K562 (cell line): Measurements from ENCODE around the gene PRCC. TPM values are rescaled to one million over a fixed set of nuclear protein-coding genes. Genes with fewer than 3 reads are reported as not detected.

Experiments used
- ATAC-seq: fragments of 200-7000 bp; cut with Tn5 transposase; 3 replicates; pipeline ENCODE4 v1.9.1; 2020; ENCODE audit warnings: moderate library complexity
- BruUV-seq: library from RNA; stranded (reverse); fragments of 400-500 nt; replicated peaks from 2 replicates; lab custom pipeline; 2021; lab: Mats Ljungman, UMichigan
- CTCF ChIA-PET: fragments of 300-600 bp; formaldehyde crosslinking; extraction: SDS; loops from one replicate; lab custom pipeline; 2021; ENCODE audit warnings: low intra/inter-chr PET ratio; lab: Yijun Ruan, JAX
- POLR2A ChIA-PET: fragments of 300-600, 350-650 bp; sonication (Branson Sonifier 250); formaldehyde crosslinking; extraction: SDS; loops from one replicate; lab custom pipeline; 2021; ENCODE audit warnings: antibody characterized with exemption, inconsistent platforms; lab: Yijun Ruan, JAX
- DNase-seq, 4 experiments: peaks; one replicate each; pipeline versions ENCODE4 v3.0.0 to v3.0.0-alpha.2; 2011 to 2018; ENCODE audit warnings: low spot score in 3 of 4, mixed read lengths in 3 of 4; ENCODE audit errors: extremely low read depth in 1 of 4
- FAIRE-seq: peaks from 2 replicates; lab custom pipeline; 2011; peaks lifted over from hg19 to GRCh38; lab: Jason Lieb, UNC
- H2AFZ ChIP-seq: 2 replicates; pipeline ENCODE4 v1.6.0; 2011; ENCODE audit warnings: low read depth, low read length, control low read depth, inconsistent platforms
- H3K27ac ChIP-seq: fragments of 200-600 bp; 3 replicates; pipeline ENCODE4 v1.8.0; 2011; ENCODE audit warnings: low read depth, mild to moderate bottlenecking, control low read depth, inconsistent platforms, low read length, moderate library complexity, mixed read lengths; ENCODE audit errors: extremely low read depth
- H3K27me3 ChIP-seq, 2 experiments: fragments of 300-600 bp in 1 of 2; 2 replicates in 1 of 2; 3 replicates in 1 of 2; pipeline versions ENCODE4 v1.6.0 to v1.8.0; 2011; ENCODE audit warnings: inconsistent platforms in 2 of 2, low read length in 2 of 2, mild to moderate bottlenecking in 1 of 2, mixed read lengths in 1 of 2, moderate library complexity in 1 of 2; ENCODE audit not compliant: control insufficient read depth in 2 of 2, insufficient read depth in 2 of 2
- H3K36me3 ChIP-seq: fragments of 300-600 bp; 3 replicates; pipeline ENCODE4 v1.8.0; 2011; ENCODE audit warnings: mild to moderate bottlenecking, low read length, inconsistent platforms; ENCODE audit not compliant: control insufficient read depth, insufficient read depth
- H3K4me1 ChIP-seq, 2 experiments: fragments of 200-600 bp in 1 of 2; replicated peaks in 1 of 2; 2 replicates in 1 of 2; 3 replicates in 1 of 2; pipeline versions ENCODE4 v1.5.1 to v1.8.0; 2011; ENCODE audit warnings: inconsistent platforms in 2 of 2, low read length in 2 of 2, mild to moderate bottlenecking in 1 of 2, mixed read lengths in 1 of 2, moderate library complexity in 1 of 2; ENCODE audit not compliant: control insufficient read depth in 2 of 2, insufficient read depth in 2 of 2
- H3K4me2 ChIP-seq: 2 replicates; pipeline ENCODE4 v1.6.1; 2011; ENCODE audit warnings: low read length, control low read depth, inconsistent platforms, mixed read lengths; ENCODE audit not compliant: insufficient read depth
- H3K4me3 ChIP-seq: fragments of 200-600 bp; sonication (generic), shearing (Covaris generic); 2 replicates; pipeline ENCODE4 v1.5.1; 2016; ENCODE audit warnings: control low read depth, inconsistent platforms
- H3K79me2 ChIP-seq: fragments of 200-600 bp; 3 replicates; pipeline ENCODE4 v1.8.0; 2011; ENCODE audit warnings: low read length, inconsistent platforms; ENCODE audit not compliant: control insufficient read depth, insufficient read depth
- H3K9ac ChIP-seq, 2 experiments: 2 replicates each; pipeline versions ENCODE4 v1.6.0 to v1.6.1; 2011; ENCODE audit warnings: low read depth in 2 of 2, low read length in 2 of 2, control low read depth in 1 of 2, inconsistent platforms in 1 of 2, mild to moderate bottlenecking in 1 of 2, mixed read lengths in 1 of 2; ENCODE audit not compliant: insufficient read depth in 1 of 2
- H3K9me1 ChIP-seq: one replicate; pipeline ENCODE4 v1.6.0; 2011; ENCODE audit warnings: inconsistent platforms, mild to moderate bottlenecking, low read length, moderate library complexity; ENCODE audit not compliant: control insufficient read depth, insufficient read depth
- H3K9me3 ChIP-seq: replicated peaks from 2 replicates; pipeline ENCODE4 v1.5.1; 2011; ENCODE audit warnings: low read depth, low read length, inconsistent platforms; ENCODE audit not compliant: control insufficient read depth, insufficient read depth
- H4K20me1 ChIP-seq: replicated peaks from 2 replicates; pipeline ENCODE4 v1.6.1; 2011; ENCODE audit warnings: low read length, inconsistent platforms, mixed read lengths; ENCODE audit not compliant: control insufficient read depth, insufficient read depth
- POLR2A ChIP-seq: fragments of 450-650 bp; conservative IDR thresholded peaks from 2 replicates; pipeline ENCODE4 v1.6.1; 2016
- POLR2G ChIP-seq: fragments of 200-400 bp; formaldehyde crosslinking; IDR thresholded peaks from 2 replicates; pipeline ENCODE4 v1.6.1; 2017; ENCODE audit warnings: low read depth, mild to moderate bottlenecking, antibody characterized with exemption, low read length, moderate library complexity
- WGBS: fragments of 100-300 bp; shearing (Covaris generic); methylation state at CpG from one replicate; pipeline ENCODE4 v1.1.6; 2016; ENCODE audit warnings: low coverage, mixed read lengths; ENCODE audit not compliant: insufficient coverage; ENCODE audit errors: missing lambda C conversion rate; 5-methylcytosine and 5-hydroxymethylcytosine counted together
- in situ Hi-C: fragments of 300-500 bp; cut with MboI; formaldehyde crosslinking; loops from 4 replicates; pipeline ENCODE4 v1.15.0; 2018; ENCODE audit warnings: inconsistent platforms, mixed read lengths
- intact Hi-C: fragments of 100-400 bp; cut with micrococcal nuclease; formaldehyde crosslinking; loops from 2 replicates; pipeline ENCODE4 v1.14.2; 2022
- polyA plus RNA-seq, 8 experiments: library from polyadenylated mRNA; depleted of rRNA in 4 of 8; stranded (reverse) in 5 of 8; unstranded in 3 of 8; fragments of >200 nt; fragmentation: Nextera tagmentation in 2 of 8; fragmentation: Illumina TruSeq in 1 of 8; extraction: Ambion mirVana in 2 of 8; extraction: Trizol in 1 of 8; gene quantifications; 2 replicates each; pipeline versions ENCODE4 v1.2.1 to v1.2.3, GENCODE V29; 2011 to 2014; ENCODE audit warnings: inconsistent platforms in 1 of 8, missing spikeins in 1 of 8
- total RNA-seq, 7 experiments: library from RNA; depleted of rRNA in 6 of 7; stranded (reverse); fragments of >200 nt in 6 of 7; fragmentation: Illumina TruSeq in 2 of 7; extraction: Trizol in 2 of 7; gene quantifications; 2 replicates each; pipeline versions ENCODE4 v1.2.1 to v1.2.3, GENCODE V29; 2011 to 2021; ENCODE audit warnings: low replicate concordance in 1 of 7
- TF ChIP-seq, protein P1 (sequence below): fragments of 450-650 bp; IDR thresholded peaks from 2 replicates; pipeline ENCODE4 v1.6.1; 2016

Gene PRCC
- total and polyA plus RNA-seq, 9 of the 15 experiments (the other 6 are each of a cell fraction or from before 2014, with no cell fraction given) = 23.9 to 201 (median 41.1) TPM

DNA sequence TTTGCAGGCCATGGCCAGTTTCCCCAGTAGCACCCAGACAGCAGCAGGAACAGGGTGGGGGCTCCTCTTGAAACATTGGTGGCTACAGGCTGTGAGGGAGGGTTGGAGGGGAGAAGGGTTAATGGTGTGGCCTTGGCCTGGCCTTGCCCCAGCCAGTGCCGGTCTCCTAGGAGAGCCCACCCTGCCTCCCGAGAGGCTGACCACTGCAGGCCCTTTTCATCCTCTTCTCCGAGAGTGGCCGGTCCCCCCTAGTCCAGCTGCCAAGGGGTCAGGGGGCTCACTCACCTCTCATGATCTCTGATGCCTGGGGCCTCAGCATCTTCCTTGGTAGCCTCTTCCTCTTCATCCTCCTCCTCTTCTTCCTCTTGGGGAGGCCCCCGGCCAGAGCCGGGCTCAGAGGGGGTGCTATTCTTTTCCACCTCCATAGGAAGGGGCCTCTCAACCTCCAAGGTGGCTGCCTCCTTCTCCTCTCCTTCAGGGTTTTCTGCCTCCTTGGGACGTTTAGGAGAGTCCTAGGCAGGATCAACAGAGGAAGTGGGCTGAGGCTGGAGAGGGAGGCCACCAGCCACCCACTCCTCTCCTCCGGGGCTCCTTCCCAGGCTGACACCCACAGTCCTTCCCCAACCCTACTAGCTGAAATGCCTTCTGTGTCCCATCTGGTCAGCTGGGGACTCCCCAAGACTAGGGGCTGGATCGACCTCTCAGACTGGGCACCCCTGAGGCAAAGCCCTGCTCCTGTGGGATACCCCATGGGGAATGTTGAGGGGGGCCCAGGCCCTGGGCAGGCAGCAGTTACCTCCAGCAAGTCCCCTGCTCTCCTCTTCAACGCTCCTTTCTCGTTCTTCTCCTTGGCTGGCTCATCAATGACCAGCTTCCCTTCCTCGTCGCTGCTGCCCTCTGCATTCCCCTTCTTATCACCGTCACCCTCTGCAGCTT is 23.7 kb upstream of the PRCC start:
- WGBS = 82% methylated on average over 8 of the region's 14 CpGs
- peak overlapping the region; percentile 82; the same call in 2 of the 3 replicates for H3K27ac ChIP-seq
- FAIRE-seq = no peak

More for the DNA sequence above, 23.7 kb upstream of the PRCC start:
- Histone ChIP-seq H3K27me3 (no peaks in the 10 kb centered on the region), H3K4me3 (no peak overlapping the region), H2AFZ (no peak overlapping the region), H3K9me3 (no peaks in the 10 kb centered on the region), H3K9ac (peak overlapping the region in 1 of 2 experiments; percentile 53; a peak in 2 of 4 replicates), H3K4me2 (no peak overlapping the region; the same call in 1 of the 2 replicates), H3K4me1 (peaks cover 44 to 50% of the 10 kb centered on the region in 2 experiments), H3K79me2 (peaks cover 67% of the 10 kb centered on the region), H4K20me1 (peaks cover 26% of the 10 kb centered on the region), H3K36me3 (peaks cover 72% of the 10 kb centered on the region)
- intact Hi-C loops (no loop called here), in situ Hi-C loops (loop anchor here (25.0 kb wide), 1 partner anchor 1431 kb away; the partner anchor contains the start of genes FDPS, PKLR and RUSC1)
- CTCF ChIA-PET = no interaction called here
- ATAC-seq = no peak
- POLR2A ChIA-PET = interaction anchor here (0.5 to 0.7 kb wide), 4 partner anchors 55 to 1206 kb away, joined by 3 to 4 read pairs (median 3); no protein-coding TSS in a partner anchor
- TF ChIP-seq, protein P1, sequence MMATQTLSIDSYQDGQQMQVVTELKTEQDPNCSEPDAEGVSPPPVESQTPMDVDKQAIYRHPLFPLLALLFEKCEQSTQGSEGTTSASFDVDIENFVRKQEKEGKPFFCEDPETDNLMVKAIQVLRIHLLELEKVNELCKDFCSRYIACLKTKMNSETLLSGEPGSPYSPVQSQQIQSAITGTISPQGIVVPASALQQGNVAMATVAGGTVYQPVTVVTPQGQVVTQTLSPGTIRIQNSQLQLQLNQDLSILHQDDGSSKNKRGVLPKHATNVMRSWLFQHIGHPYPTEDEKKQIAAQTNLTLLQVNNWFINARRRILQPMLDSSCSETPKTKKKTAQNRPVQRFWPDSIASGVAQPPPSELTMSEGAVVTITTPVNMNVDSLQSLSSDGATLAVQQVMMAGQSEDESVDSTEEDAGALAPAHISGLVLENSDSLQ = no peak
- TF ChIP-seq POLR2G = 0 out of 2 replicates have a peak, but pooled peaks have one; percentile 12
- TF ChIP-seq POLR2A = 0 out of 2 replicates have a peak, but pooled peaks have one; percentile 15
- TF ChIP-seq, all 486 proteins: peak for 2
- DNase-seq = no peak
- H3K9me1 ChIP-seq = no peaks in the 10 kb centered on the region
- TSS peak; percentile 38 for BruUV-seq
